MM.1S (cell line): ENCODE measurements around the gene WRAP73.

ENCODE experiments used
- DNase-seq: peaks from one replicate; pipeline ENCODE4 v3.0.0-alpha.2; 2015
- H2AFZ ChIP-seq: fragments of 300-600 bp; sonication (generic); 2 replicates; pipeline ENCODE4 v1.6.0; 2016; ENCODE audit warnings: antibody characterized with exemption, low read length
- H3F3A ChIP-seq: fragments of 300-600 bp; sonication (generic); 2 replicates; pipeline ENCODE4 v1.6.1; 2016; ENCODE audit warnings: mild to moderate bottlenecking, antibody characterized with exemption, low read length, moderate library complexity, mixed read lengths; ENCODE audit not compliant: insufficient read depth
- H3K27ac ChIP-seq: fragments of 300-600 bp; sonication (generic); 2 replicates; pipeline ENCODE4 v1.5.1; 2016; ENCODE audit warnings: mild to moderate bottlenecking, low read length
- H3K27me3 ChIP-seq: fragments of 300-600 bp; sonication (generic); replicated peaks from 2 replicates; pipeline ENCODE4 v1.6.0; 2016; ENCODE audit warnings: low read length; ENCODE audit not compliant: insufficient read depth
- H3K36me3 ChIP-seq: fragments of 300-600 bp; sonication (generic); replicated peaks from 2 replicates; pipeline ENCODE4 v1.6.1; 2016; ENCODE audit warnings: mild to moderate bottlenecking, low read length, mixed read lengths; ENCODE audit not compliant: insufficient read depth
- H3K4me1 ChIP-seq: fragments of 300-600 bp; sonication (generic); 2 replicates; pipeline ENCODE4 v1.6.1; 2016; ENCODE audit warnings: low read length, mixed read lengths
- H3K4me2 ChIP-seq: fragments of 300-600 bp; sonication (generic); 2 replicates; pipeline ENCODE4 v1.6.0; 2016; ENCODE audit warnings: low read depth, low read length
- H3K4me3 ChIP-seq: fragments of 300-600 bp; sonication (generic); 2 replicates; pipeline ENCODE4 v1.5.1; 2016; ENCODE audit warnings: low read length, mixed read lengths
- H3K79me2 ChIP-seq: fragments of 300-600 bp; sonication (generic); 2 replicates; pipeline ENCODE4 v1.6.1; 2016; ENCODE audit warnings: mixed run types, low read length, mixed read lengths
- H3K9ac ChIP-seq: fragments of 300-600 bp; sonication (generic); 2 replicates; pipeline ENCODE4 v1.6.1; 2016; ENCODE audit warnings: low read length, mixed read lengths
- H3K9me2 ChIP-seq: fragments of 300-600 bp; sonication (generic); replicated peaks from 2 replicates; pipeline ENCODE4 v1.6.1; 2016; ENCODE audit warnings: mild to moderate bottlenecking, low read length, mixed read lengths; ENCODE audit not compliant: insufficient read depth
- H3K9me3 ChIP-seq: fragments of 300-600 bp; sonication (generic); replicated peaks from 2 replicates; pipeline ENCODE4 v1.6.1; 2016; ENCODE audit warnings: mild to moderate bottlenecking, low read length, mixed read lengths; ENCODE audit not compliant: insufficient read depth
- H4K20me1 ChIP-seq: fragments of 300-600 bp; sonication (generic); 2 replicates; pipeline ENCODE4 v1.6.1; 2016; ENCODE audit warnings: mild to moderate bottlenecking, low read length, moderate library complexity, mixed read lengths; ENCODE audit not compliant: insufficient read depth
- CTCF ChIP-seq: fragments of 300-600 bp; sonication (generic); IDR thresholded peaks from 2 replicates; pipeline ENCODE4 v1.5.1; 2016; ENCODE audit warnings: antibody characterized with exemption, low read length, mixed read lengths
- EZH2 ChIP-seq: fragments of 300-600 bp; sonication (generic); optimal IDR thresholded peaks from 2 replicates; pipeline ENCODE3; 2017; ENCODE audit warnings: low read depth, mild to moderate bottlenecking, antibody characterized with exemption, low read length, mixed read lengths
- EZH2phosphoT487 ChIP-seq: fragments of 300-600 bp; sonication (generic); IDR thresholded peaks from 2 replicates; pipeline ENCODE4 v1.6.1; 2018; ENCODE audit warnings: antibody characterized with exemption, low read length

Gene WRAP73

GRCh38 chr1:3638027-3638426 is 11.9 kb downstream of the WRAP73 start:
- peaks cover 5% of the 10 kb centered on the region; the same call in 1 of the 2 replicates for H3K36me3 ChIP-seq
- no peaks in the 10 kb centered on the region for H3K9me3 ChIP-seq
- H3K9ac ChIP-seq = no peak overlapping the region
- DNase-seq = no peak
- H4K20me1 ChIP-seq = no peaks in the 10 kb centered on the region
- H3K79me2 ChIP-seq = no peaks in the 10 kb centered on the region
- H3K27me3 ChIP-seq = no peaks in the 10 kb centered on the region
- no peak overlapping the region for H3K4me3 ChIP-seq
- no peak overlapping the region for H2AFZ ChIP-seq
- no peak overlapping the region for H3K4me2 ChIP-seq
- H3K9me2 ChIP-seq = no peaks in the 10 kb centered on the region
- H3K27ac ChIP-seq = no peak overlapping the region
- no peak for TF ChIP-seq EZH2phosphoT487
- no peak for TF ChIP-seq CTCF
- TF ChIP-seq EZH2 = no peak
- H3F3A ChIP-seq = no peaks in the 10 kb centered on the region
- no peaks in the 10 kb centered on the region for H3K4me1 ChIP-seq

DNA sequence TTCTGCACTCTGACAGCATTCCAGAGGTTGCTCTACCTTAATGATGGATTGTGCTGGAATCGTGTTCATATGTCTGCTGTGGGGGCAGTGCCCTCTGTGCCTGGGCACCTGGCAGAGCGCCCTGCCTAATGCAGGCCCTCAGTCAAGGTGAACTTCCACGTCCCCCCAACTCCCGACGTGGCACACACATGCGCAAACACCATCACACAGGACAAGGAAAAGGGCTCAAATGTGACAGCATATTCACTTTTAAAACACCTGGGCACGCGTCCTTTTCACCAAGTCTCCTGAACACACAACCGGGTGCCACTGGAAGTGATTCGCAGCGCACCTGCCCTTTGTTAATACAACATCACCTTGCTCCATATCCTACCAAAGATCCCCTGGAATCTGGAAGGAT is 13.4 kb downstream of the WRAP73 start:
- no peak overlapping the region for H3K4me3 ChIP-seq
- no peaks in the 10 kb centered on the region for H3K27me3 ChIP-seq
- no peak for TF ChIP-seq CTCF
- no peak for TF ChIP-seq EZH2
- TF ChIP-seq EZH2phosphoT487 = no peak
- DNase-seq = no peak
- H3F3A ChIP-seq = no peaks in the 10 kb centered on the region
- no peaks in the 10 kb centered on the region for H3K9me2 ChIP-seq
- H3K9me3 ChIP-seq = no peaks in the 10 kb centered on the region
- no peak overlapping the region for H3K4me2 ChIP-seq
- no peaks in the 10 kb centered on the region for H3K79me2 ChIP-seq
- H3K36me3 ChIP-seq = peaks cover 6% of the 10 kb centered on the region; the same call in 1 of the 2 replicates
- no peaks in the 10 kb centered on the region for H3K4me1 ChIP-seq
- no peak overlapping the region for H3K9ac ChIP-seq
- H2AFZ ChIP-seq = no peak overlapping the region
- no peak overlapping the region for H3K27ac ChIP-seq
- no peaks in the 10 kb centered on the region for H4K20me1 ChIP-seq

DNA sequence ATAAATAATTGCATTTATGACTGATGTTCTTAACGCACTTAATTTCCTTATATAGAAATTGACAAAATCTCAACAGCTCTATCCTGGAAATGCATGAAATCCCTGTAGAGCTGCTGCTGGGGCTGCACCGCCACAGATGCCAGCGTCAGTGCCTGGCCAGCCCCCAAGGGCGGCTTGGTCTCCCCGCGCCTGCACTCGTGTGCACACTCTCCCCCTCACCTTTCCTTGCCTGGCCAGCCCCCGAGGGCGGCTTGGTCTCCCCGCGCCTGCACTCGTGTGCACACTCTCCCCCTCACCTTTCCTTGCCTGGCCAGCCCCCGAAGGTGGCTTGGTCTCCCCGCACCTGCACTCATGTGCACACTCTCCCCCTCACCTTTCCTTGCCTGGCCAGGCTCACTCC is 13.8 kb downstream of the WRAP73 start:
- no peaks in the 10 kb centered on the region for H3F3A ChIP-seq
- no peaks in the 10 kb centered on the region for H3K27me3 ChIP-seq
- no peaks in the 10 kb centered on the region for H3K9me3 ChIP-seq
- no peak overlapping the region for H3K27ac ChIP-seq
- no peak for DNase-seq
- H3K9ac ChIP-seq = no peak overlapping the region
- H4K20me1 ChIP-seq = no peaks in the 10 kb centered on the region
- peaks cover 3% of the 10 kb centered on the region for H3K4me1 ChIP-seq
- H3K36me3 ChIP-seq = peaks cover 6% of the 10 kb centered on the region; the same call in 1 of the 2 replicates
- H3K4me3 ChIP-seq = no peak overlapping the region
- H3K4me2 ChIP-seq = no peak overlapping the region
- H3K79me2 ChIP-seq = no peaks in the 10 kb centered on the region
- no peaks in the 10 kb centered on the region for H3K9me2 ChIP-seq
- H2AFZ ChIP-seq = no peak overlapping the region
- TF ChIP-seq EZH2phosphoT487 (no peak), EZH2 (no peak), CTCF (no peak)
